K562 (cell line): Measurements from ENCODE around the gene GPR162. TPM values are rescaled to one million over a fixed set of nuclear protein-coding genes. Genes with fewer than 3 reads are reported as not detected.
A peak's percentile ranks its signal among the peaks of the same experiment; 100 is the strongest.

Experiments used
- CBFB ChIP-seq: sonication (generic); formaldehyde crosslinking; IDR thresholded peaks from 2 replicates; pipeline ENCODE4 v1.4.0; 2020; ENCODE audit warnings: mild to moderate bottlenecking, missing genetic modification reagents
- EZH2 ChIP-seq: IDR thresholded peaks from 2 replicates; pipeline ENCODE4 v1.6.1; 2012; ENCODE audit warnings: low read depth, mild to moderate bottlenecking, inconsistent platforms, low read length, borderline replicate concordance
- HCFC1 ChIP-seq: IDR thresholded peaks from 2 replicates; pipeline ENCODE4 v1.6.1; 2012; ENCODE audit warnings: low read depth, low read length, improper control_type of control experiment
- HDAC6 ChIP-seq: IDR thresholded peaks from 2 replicates; pipeline ENCODE4 v1.6.1; 2012; ENCODE audit warnings: low read depth, mild to moderate bottlenecking, control low read depth, inconsistent platforms, low read length, moderate library complexity
- NR4A1 ChIP-seq, 2 experiments: fragments of 250-450 bp in 1 of 2; fragments of 450-650 bp in 1 of 2; sonication (Bioruptor Pico) in 1 of 2; IDR thresholded peaks; 2 replicates each; pipeline versions ENCODE4 v1.4.0 to v1.6.1; 2016 to 2020; ENCODE audit warnings: mild to moderate bottlenecking in 2 of 2, missing compliant biosample characterization in 1 of 2, missing genetic modification characterization in 1 of 2, moderate library complexity in 1 of 2
- PRPF4 ChIP-seq: fragments of 200-400 bp; formaldehyde crosslinking; IDR thresholded peaks from one replicate; pipeline ENCODE4 v1.6.1; 2017; ENCODE audit warnings: low read length, low read depth, mild to moderate bottlenecking; ENCODE audit not compliant: insufficient read depth, poor library complexity, severe bottlenecking
- ZNF146 ChIP-seq: IDR thresholded peaks from one replicate; pipeline ENCODE4 v1.6.1; 2018; ENCODE audit warnings: missing compliant biosample characterization; ENCODE audit not compliant: unreplicated experiment
- ZNF280A ChIP-seq: fragments of 450-650 bp; IDR thresholded peaks from 2 replicates; pipeline ENCODE4 v1.6.1; 2018; ENCODE audit warnings: mild to moderate bottlenecking, low read depth; ENCODE audit not compliant: partially characterized antibody
- ZNF395 ChIP-seq: fragments of 200-800 bp; sonication (Bioruptor generic); IDR thresholded peaks from 2 replicates; pipeline ENCODE4 v1.6.1; 2017; ENCODE audit warnings: missing genetic modification characterization, missing compliant biosample characterization
- ZNF408 ChIP-seq: fragments of 250-450 bp; sonication (Bioruptor Pico); IDR thresholded peaks from 2 replicates; pipeline ENCODE4 v1.4.0; 2020; ENCODE audit warnings: low read depth, mild to moderate bottlenecking, moderate library complexity
- polyA plus RNA-seq, 8 experiments: library from polyadenylated mRNA; depleted of rRNA in 4 of 8; stranded (reverse) in 5 of 8; unstranded in 3 of 8; fragments of >200 nt; fragmentation: Nextera tagmentation in 2 of 8; fragmentation: Illumina TruSeq in 1 of 8; extraction: Ambion mirVana in 2 of 8; extraction: Trizol in 1 of 8; gene quantifications; 2 replicates each; pipeline versions ENCODE4 v1.2.1 to v1.2.3, GENCODE V29; 2011 to 2014; ENCODE audit warnings: inconsistent platforms in 1 of 8, missing spikeins in 1 of 8
- total RNA-seq, 7 experiments: library from RNA; depleted of rRNA in 6 of 7; stranded (reverse); fragments of >200 nt in 6 of 7; fragmentation: Illumina TruSeq in 2 of 7; extraction: Trizol in 2 of 7; gene quantifications; 2 replicates each; pipeline versions ENCODE4 v1.2.1 to v1.2.3, GENCODE V29; 2011 to 2021; ENCODE audit warnings: low replicate concordance in 1 of 7
- TF ChIP-seq, protein P1 (sequence below), 2 experiments: fragments of 450-650 bp; IDR thresholded peaks; 2 replicates each; pipeline ENCODE4 v1.6.1; 2016; ENCODE audit warnings: mild to moderate bottlenecking in 2 of 2, borderline replicate concordance in 1 of 2, low read depth in 1 of 2, moderate library complexity in 1 of 2
- TF ChIP-seq, protein P2 (sequence below): IDR thresholded peaks from 2 replicates; pipeline ENCODE4 v1.6.1; 2011; ENCODE audit not compliant: insufficient read length; ENCODE audit errors: extremely low read depth

The GPR162 gene
- total and polyA plus RNA-seq, 9 of the 15 experiments (the other 6 are each of a cell fraction or from before 2014, with no cell fraction given), result 0.65 to 1.8 (median 1.1) TPM; not detected in 2

DNA sequence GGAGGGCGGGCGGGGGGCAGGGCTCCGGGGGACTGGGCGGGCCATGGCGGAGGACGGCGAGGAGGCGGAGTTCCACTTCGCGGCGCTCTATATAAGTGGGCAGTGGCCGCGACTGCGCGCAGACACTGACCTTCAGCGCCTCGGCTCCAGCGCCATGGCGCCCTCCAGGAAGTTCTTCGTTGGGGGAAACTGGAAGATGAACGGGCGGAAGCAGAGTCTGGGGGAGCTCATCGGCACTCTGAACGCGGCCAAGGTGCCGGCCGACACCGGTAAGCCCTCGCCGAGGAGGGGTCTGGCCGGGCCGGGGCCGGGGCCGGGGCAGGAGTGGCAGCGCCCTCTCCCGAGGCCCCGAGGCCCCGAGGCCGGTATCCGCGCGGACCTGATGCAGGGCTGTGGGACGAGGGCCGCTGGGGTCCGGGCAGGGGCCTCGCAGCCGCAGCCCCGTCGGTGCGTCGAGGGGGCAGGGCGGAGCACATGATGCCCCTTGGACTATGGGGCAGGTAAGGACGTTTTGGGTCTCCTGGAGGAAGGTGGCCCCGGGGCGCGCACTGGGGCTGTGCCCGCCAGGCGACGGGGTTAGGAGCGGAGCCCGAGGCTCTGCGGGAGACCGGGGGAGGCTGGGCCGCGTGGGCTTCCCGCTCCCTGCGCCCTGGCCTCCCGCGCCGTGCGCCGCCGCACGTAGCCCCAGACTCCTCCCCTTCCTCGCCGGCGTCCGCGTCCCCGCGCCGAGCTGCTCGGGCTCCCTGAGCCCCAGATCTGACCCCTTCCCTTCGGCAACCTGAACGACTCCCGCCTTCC, 46.0 kb downstream of the GPR162 start, which contains the start of gene TPI1 (continued):
- TF ChIP-seq, protein P1, sequence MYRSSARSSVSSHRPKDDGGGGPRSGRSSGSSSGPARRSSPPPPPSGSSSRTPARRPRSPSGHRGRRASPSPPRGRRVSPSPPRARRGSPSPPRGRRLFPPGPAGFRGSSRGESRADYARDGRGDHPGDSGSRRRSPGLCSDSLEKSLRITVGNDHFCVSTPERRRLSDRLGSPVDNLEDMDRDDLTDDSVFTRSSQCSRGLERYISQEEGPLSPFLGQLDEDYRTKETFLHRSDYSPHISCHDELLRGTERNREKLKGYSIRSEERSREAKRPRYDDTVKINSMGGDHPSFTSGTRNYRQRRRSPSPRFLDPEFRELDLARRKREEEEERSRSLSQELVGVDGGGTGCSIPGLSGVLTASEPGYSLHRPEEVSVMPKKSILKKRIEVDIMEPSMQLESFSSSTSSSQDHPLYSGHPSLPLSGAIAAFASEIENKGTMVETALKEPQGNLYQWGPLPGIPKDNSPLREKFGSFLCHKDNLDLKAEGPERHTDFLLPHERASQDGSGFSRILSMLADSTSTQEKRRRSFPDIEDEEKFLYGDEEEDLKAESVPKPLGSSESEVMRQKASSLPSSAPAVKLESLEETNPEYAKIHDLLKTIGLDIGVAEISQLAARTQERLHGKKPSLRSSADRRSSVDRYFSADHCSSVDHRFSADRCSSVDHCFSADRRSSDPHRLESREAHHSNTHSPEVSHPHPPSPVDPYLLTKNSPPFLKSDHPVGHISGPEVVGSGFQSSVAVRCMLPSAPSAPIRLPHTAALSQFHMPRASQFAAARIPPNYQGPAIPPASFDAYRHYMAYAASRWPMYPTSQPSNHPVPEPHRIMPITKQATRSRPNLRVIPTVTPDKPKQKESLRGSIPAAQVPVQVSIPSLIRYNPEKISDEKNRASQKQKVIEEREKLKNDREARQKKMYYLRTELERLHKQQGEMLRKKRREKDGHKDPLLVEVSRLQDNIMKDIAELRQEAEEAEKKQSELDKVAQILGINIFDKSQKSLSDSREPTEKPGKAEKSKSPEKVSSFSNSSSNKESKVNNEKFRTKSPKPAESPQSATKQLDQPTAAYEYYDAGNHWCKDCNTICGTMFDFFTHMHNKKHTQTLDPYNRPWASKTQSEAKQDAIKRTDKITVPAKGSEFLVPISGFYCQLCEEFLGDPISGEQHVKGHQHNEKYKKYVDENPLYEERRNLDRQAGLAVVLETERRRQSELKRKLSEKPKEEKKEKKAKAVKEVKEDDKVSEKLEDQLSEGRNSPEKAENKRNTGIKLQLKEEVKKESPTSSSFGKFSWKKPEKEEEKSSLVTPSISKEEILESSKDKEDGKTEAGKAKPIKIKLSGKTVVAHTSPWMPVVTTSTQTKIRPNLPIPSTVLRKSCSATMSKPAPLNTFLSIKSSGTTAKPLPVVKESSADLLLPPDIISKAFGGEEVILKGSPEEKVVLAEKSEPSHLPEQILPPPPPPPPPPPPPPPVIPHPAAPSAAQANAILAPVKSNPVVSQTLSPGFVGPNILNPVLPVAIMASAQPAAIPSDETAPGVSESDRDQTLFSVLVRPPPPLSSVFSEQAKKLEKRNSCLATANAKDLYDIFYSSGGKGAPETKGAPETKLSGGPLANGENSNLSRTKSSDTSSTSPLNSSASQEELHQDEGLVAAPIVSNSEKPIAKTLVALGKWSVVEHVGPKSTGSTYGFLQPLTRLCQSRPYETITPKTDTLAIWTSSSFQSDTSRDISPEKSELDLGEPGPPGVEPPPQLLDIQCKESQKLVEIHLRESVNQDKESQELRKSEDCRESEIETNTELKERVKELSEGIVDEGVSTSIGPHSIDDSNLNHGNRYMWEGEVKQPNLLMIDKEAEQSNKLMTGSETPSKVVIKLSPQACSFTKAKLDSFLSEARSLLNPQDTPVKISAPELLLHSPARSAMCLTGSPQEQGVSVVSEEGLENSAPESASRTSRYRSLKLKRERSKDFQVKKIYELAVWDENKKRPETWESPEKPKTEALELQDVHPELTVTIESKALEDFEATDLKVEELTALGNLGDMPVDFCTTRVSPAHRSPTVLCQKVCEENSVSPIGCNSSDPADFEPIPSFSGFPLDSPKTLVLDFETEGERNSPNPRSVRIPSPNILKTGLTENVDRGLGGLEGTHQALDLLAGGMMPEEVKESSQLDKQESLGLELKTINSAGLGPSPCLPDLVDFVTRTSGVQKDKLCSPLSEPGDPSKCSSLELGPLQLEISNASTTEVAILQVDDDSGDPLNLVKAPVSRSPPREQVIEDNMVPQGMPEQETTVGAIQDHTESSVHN (IDR thresholded peaks at IDR 0.05; ENCODE audit: borderline replicate concordance in 1 of 2, low read depth in 1 of 2), result no peak
- TF ChIP-seq NR4A1 (CRISPR knock-in tag; IDR thresholded peaks at IDR 0.05) (peak; percentile 31; the same call in 1 of the 2 replicates), NR4A1 (tag; IDR thresholded peaks at IDR 0.05) (no peak), HDAC6 (no peak), ZNF395 (CRISPR knock-in tag) (no peak), ZNF408 (no peak), PRPF4 (peak; percentile 41), EZH2 (no peak), ZNF280A (no peak), CBFB (CRISPR knock-in tag) (no peak), HCFC1 (no peak), ZNF146 (CRISPR knock-in tag) (no peak)
- TF ChIP-seq, protein P2, sequence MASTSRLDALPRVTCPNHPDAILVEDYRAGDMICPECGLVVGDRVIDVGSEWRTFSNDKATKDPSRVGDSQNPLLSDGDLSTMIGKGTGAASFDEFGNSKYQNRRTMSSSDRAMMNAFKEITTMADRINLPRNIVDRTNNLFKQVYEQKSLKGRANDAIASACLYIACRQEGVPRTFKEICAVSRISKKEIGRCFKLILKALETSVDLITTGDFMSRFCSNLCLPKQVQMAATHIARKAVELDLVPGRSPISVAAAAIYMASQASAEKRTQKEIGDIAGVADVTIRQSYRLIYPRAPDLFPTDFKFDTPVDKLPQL, result peak; percentile 44
